ENCODE measurements around the gene DUSP11. TPM values are rescaled to one million over a fixed set of nuclear protein-coding genes. Genes with fewer than 3 reads are reported as not detected.

DUSP11 gene
- total and polyA plus RNA-seq, 9 of the 15 experiments (the other 6 are each of a cell fraction or from before 2014, with no cell fraction given): 20.7 to 79.8 (median 29.3) TPM

DNA sequence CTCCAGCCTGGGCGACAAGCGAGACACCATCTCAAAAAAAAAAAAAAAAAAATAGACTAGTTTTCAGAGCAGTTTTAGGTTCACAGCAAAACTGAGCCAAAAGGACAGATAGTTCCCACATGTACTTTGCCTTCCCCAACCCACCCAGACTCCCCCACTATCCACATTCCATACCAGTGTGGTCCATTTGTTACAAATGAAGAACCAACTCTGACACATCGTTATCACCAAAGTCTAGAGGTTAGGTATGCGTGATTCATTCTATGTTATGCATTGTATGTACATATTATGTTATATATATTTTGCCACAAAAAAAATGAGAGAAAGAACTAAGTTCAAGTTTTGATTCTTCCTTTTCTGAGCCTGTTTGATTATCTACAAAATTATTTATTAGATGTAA is 3.5 kb downstream of the DUSP11 start:
- H3K4me2 ChIP-seq (ENCODE audit: insufficient read depth, low read length): no peak overlapping the region
- no peak overlapping the region for H3K27ac ChIP-seq (ENCODE audit: extremely low read depth, low read depth, low read length)
- no peaks in the 10 kb centered on the region for H3K27me3 ChIP-seq (ENCODE audit: control insufficient read depth in 2 of 2, insufficient read depth in 2 of 2, low read length in 2 of 2)
- peaks cover 45% of the 10 kb centered on the region for H3K36me3 ChIP-seq (ENCODE audit: control insufficient read depth, insufficient read depth, low read length)
- no peaks in the 10 kb centered on the region for H3K9me1 ChIP-seq (ENCODE audit: control insufficient read depth, insufficient read depth, low read length)
- TF ChIP-seq, protein P1, sequence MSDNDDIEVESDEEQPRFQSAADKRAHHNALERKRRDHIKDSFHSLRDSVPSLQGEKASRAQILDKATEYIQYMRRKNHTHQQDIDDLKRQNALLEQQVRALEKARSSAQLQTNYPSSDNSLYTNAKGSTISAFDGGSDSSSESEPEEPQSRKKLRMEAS (CRISPR knock-in tag; IDR thresholded peaks at IDR 0.05): no peak
- TF ChIP-seq ZNF551 (CRISPR knock-in tag; IDR thresholded peaks at IDR 0.05) (no peak), BRD4 (IDR thresholded peaks at IDR 0.05) (no peak), KAT8 (IDR thresholded peaks at IDR 0.05; ENCODE audit: low read depth) (no peak), RAD51 (IDR thresholded peaks at IDR 0.05; ENCODE audit: borderline replicate concordance, low read depth) (no peak), NR2C2 (CRISPR knock-in tag; IDR thresholded peaks at IDR 0.05) (no peak), NR2C2 (tag; IDR thresholded peaks at IDR 0.05) (no peak), NRF1 (conservative IDR thresholded peaks at IDR 0.05 in 1 of 2, IDR thresholded peaks at IDR 0.05 in 1 of 2) (no peak), NFE2L1 (tag; IDR thresholded peaks at IDR 0.05; ENCODE audit: borderline replicate concordance, low read depth) (no peak), ADNP (tag; IDR thresholded peaks at IDR 0.05) (no peak), U2AF1 (optimal IDR thresholded peaks at IDR 0.05; ENCODE audit: low read depth, low read length) (no peak), KHSRP (IDR thresholded peaks at IDR 0.05) (no peak)
- TF ChIP-seq, protein P2, sequence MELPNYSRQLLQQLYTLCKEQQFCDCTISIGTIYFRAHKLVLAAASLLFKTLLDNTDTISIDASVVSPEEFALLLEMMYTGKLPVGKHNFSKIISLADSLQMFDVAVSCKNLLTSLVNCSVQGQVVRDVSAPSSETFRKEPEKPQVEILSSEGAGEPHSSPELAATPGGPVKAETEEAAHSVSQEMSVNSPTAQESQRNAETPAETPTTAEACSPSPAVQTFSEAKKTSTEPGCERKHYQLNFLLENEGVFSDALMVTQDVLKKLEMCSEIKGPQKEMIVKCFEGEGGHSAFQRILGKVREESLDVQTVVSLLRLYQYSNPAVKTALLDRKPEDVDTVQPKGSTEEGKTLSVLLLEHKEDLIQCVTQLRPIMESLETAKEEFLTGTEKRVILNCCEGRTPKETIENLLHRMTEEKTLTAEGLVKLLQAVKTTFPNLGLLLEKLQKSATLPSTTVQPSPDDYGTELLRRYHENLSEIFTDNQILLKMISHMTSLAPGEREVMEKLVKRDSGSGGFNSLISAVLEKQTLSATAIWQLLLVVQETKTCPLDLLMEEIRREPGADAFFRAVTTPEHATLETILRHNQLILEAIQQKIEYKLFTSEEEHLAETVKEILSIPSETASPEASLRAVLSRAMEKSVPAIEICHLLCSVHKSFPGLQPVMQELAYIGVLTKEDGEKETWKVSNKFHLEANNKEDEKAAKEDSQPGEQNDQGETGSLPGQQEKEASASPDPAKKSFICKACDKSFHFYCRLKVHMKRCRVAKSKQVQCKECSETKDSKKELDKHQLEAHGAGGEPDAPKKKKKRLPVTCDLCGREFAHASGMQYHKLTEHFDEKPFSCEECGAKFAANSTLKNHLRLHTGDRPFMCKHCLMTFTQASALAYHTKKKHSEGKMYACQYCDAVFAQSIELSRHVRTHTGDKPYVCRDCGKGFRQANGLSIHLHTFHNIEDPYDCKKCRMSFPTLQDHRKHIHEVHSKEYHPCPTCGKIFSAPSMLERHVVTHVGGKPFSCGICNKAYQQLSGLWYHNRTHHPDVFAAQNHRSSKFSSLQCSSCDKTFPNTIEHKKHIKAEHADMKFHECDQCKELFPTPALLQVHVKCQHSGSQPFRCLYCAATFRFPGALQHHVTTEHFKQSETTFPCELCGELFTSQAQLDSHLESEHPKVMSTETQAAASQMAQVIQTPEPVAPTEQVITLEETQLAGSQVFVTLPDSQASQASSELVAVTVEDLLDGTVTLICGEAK (IDR thresholded peaks at IDR 0.05): no peak
- TF ChIP-seq, protein P2 (CRISPR knock-in tag; IDR thresholded peaks at IDR 0.05): no peak
- TF ChIP-seq, protein P3, sequence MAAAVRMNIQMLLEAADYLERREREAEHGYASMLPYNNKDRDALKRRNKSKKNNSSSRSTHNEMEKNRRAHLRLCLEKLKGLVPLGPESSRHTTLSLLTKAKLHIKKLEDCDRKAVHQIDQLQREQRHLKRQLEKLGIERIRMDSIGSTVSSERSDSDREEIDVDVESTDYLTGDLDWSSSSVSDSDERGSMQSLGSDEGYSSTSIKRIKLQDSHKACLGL (CRISPR knock-in tag; IDR thresholded peaks at IDR 0.05; ENCODE audit: borderline replicate concordance, poor library complexity, severe bottlenecking): no peak
- 81% methylated on average over 2 of the region's 4 CpGs for WGBS (ENCODE audit: insufficient coverage, low coverage, missing lambda C conversion rate)
- no peak for ATAC-seq
- DNase-seq (ENCODE audit: extremely low read depth in 1 of 4, low spot score in 3 of 4): no peak
- H3K9me3 ChIP-seq (replicated peaks; ENCODE audit: control insufficient read depth, insufficient read depth, low read depth, low read length): no peaks in the 10 kb centered on the region
- ChIA-PET CTCF (ENCODE audit: low intra/inter-chr PET ratio) (no interaction called here), POLR2A (no interaction called here)
- no peak overlapping the region for H3K4me3 ChIP-seq
- H3K9ac ChIP-seq (ENCODE audit: insufficient read depth in 1 of 2, low read depth in 2 of 2, low read length in 2 of 2): no peak overlapping the region
- FAIRE-seq: no peak
- no TSS peak for BruUV-seq (replicated peaks)
- H3K79me2 ChIP-seq (ENCODE audit: control insufficient read depth, insufficient read depth, low read length): peaks cover 19% of the 10 kb centered on the region
- no peak overlapping the region for H2AFZ ChIP-seq (ENCODE audit: low read depth, low read length)
- H3K4me1 ChIP-seq (replicated peaks in 1 of 2; ENCODE audit: control insufficient read depth in 2 of 2, insufficient read depth in 2 of 2, low read length in 2 of 2): peaks cover 3 to 7% of the 10 kb centered on the region in 2 experiments; a peak in 4 of 5 replicates
- in situ Hi-C loops (cut with MboI): no loop called here
- no peaks in the 10 kb centered on the region for H4K20me1 ChIP-seq (replicated peaks; ENCODE audit: control insufficient read depth, insufficient read depth, low read length)
- intact Hi-C loops (cut with micrococcal nuclease): loop anchor here (10.0 kb wide), 1 partner anchor 82 kb away; no protein-coding TSS in a partner anchor
